Peyer's patch (tissue), 4 donors: Measurements from ENCODE around the gene AFTPH. TPM values are rescaled to one million over a fixed set of nuclear protein-coding genes. Genes with fewer than 3 reads are reported as not detected.

Source experiments
- DNase-seq, 3 donors: peaks; one replicate each; pipeline ENCODE4 v3.0.0-alpha.2; 2017 to 2019
- H3K27ac ChIP-seq, 4 donors: fragments of 200-600 bp; sonication (generic); one replicate each; pipeline ENCODE4 v1.5.1; 2016 to 2019
- H3K27me3 ChIP-seq, 2 donors: fragments of 200-600 bp; sonication (generic); one replicate each; pipeline ENCODE4 v1.5.1; 2019
- H3K36me3 ChIP-seq, 3 donors: fragments of 200-600 bp; sonication (generic); one replicate each; pipeline ENCODE4 v1.5.1; 2016 to 2019
- H3K4me1 ChIP-seq, 4 donors: fragments of 200-600 bp; sonication (generic); one replicate each; pipeline ENCODE4 v1.5.1; 2016 to 2019
- H3K4me3 ChIP-seq, 4 donors: fragments of 200-600 bp; sonication (generic); 1 replicate in 3 of 4; 2 replicates in 1 of 4; pipeline ENCODE4 v1.5.1; 2016 to 2019; ENCODE audit warnings: mild to moderate bottlenecking in 1 of 4
- H3K9me3 ChIP-seq, 4 donors: fragments of 200-600 bp; sonication (generic); one replicate each; pipeline ENCODE4 v1.5.1; 2016 to 2019; ENCODE audit warnings: mild to moderate bottlenecking in 1 of 4
- CTCF ChIP-seq, 6 experiments: fragments of 450-650 bp in 4 of 6; fragments of 200-600 bp in 2 of 6; sonication (generic) in 1 of 6; IDR thresholded peaks; one replicate each; pipeline ENCODE4 v1.5.1; 2017 to 2019; ENCODE audit warnings: antibody characterized with exemption in 6 of 6, mild to moderate bottlenecking in 3 of 6, moderate library complexity in 1 of 6
- POLR2A ChIP-seq, 2 donors: fragments of 450-650 bp; IDR thresholded peaks; one replicate each; pipeline ENCODE4 v1.5.1; 2017; ENCODE audit warnings: antibody characterized with exemption in 2 of 2, mild to moderate bottlenecking in 2 of 2, moderate library complexity in 2 of 2
- total RNA-seq, 4 donors: library from RNA; depleted of rRNA; stranded (reverse); fragments of >200 nt; gene quantifications; one replicate each; pipeline ENCODE4 v1.1.0, GENCODE V29; 2016

The AFTPH gene
- total RNA-seq, 4 donors from 2014 or later = 41.7 to 79.0 (median 69.3) TPM

- no peaks in the 10 kb centered on the region for H3K27me3 ChIP-seq
- no peaks in the 10 kb centered on the region for H3K36me3 ChIP-seq
- H3K4me3 ChIP-seq = no peak overlapping the region
- no peak for DNase-seq
- H3K27ac ChIP-seq = no peak overlapping the region
- no peak for TF ChIP-seq POLR2A (IDR thresholded peaks at IDR 0.05)
- H3K4me1 ChIP-seq = peaks cover 0 to 8% (median 0%) of the 10 kb centered on the region in 4 donors
- no peaks in the 10 kb centered on the region for H3K9me3 ChIP-seq
Measured at GRCh38 chr2:64551851-64552250, 27.7 kb downstream of the AFTPH start.

- Histone ChIP-seq H3K9me3 (no peaks in the 10 kb centered on the region), H3K4me3 (no peak overlapping the region), H3K36me3 (no peaks in the 10 kb centered on the region), H3K27me3 (no peaks in the 10 kb centered on the region), H3K4me1 (no peaks in the 10 kb centered on the region), H3K27ac (no peak overlapping the region)
- DNase-seq = no peak
- TF ChIP-seq CTCF (IDR thresholded peaks at IDR 0.05) (no peak), POLR2A (IDR thresholded peaks at IDR 0.05) (no peak)
Measured at GRCh38 chr2:64554117-64554516, 30.0 kb downstream of the AFTPH start.

- Histone ChIP-seq H3K36me3 (no peaks in the 10 kb centered on the region), H3K27me3 (no peaks in the 10 kb centered on the region), H3K27ac (no peak overlapping the region), H3K9me3 (no peaks in the 10 kb centered on the region), H3K4me3 (no peak overlapping the region), H3K4me1 (no peaks in the 10 kb centered on the region)
- DNase-seq = no peak
- TF ChIP-seq POLR2A (IDR thresholded peaks at IDR 0.05) (no peak), CTCF (IDR thresholded peaks at IDR 0.05) (no peak)
Measured at GRCh38 chr2:64558445-64559081, 34.4 kb downstream of the AFTPH start.

GRCh38 chr2:64562148-64562784 is 38.1 kb downstream of the AFTPH start:
- no peak overlapping the region for H3K4me3 ChIP-seq
- no peaks in the 10 kb centered on the region for H3K4me1 ChIP-seq
- no peaks in the 10 kb centered on the region for H3K36me3 ChIP-seq
- no peak for DNase-seq
- TF ChIP-seq POLR2A (IDR thresholded peaks at IDR 0.05) (no peak), CTCF (IDR thresholded peaks at IDR 0.05) (peak in 5 of 6 experiments; percentile 20 to 50 (median 38))
- no peak overlapping the region for H3K27ac ChIP-seq
- H3K9me3 ChIP-seq = no peaks in the 10 kb centered on the region
- H3K27me3 ChIP-seq = no peaks in the 10 kb centered on the region

- H3K9me3 ChIP-seq = no peaks in the 10 kb centered on the region
- no peaks in the 10 kb centered on the region for H3K4me1 ChIP-seq
- H3K27me3 ChIP-seq = no peaks in the 10 kb centered on the region
- peaks cover 0 to under 1% (median 0%) of the 10 kb centered on the region in 3 donors for H3K36me3 ChIP-seq
- no peak overlapping the region for H3K27ac ChIP-seq
- no peak overlapping the region for H3K4me3 ChIP-seq
- TF ChIP-seq POLR2A (IDR thresholded peaks at IDR 0.05) (no peak), CTCF (IDR thresholded peaks at IDR 0.05) (no peak)
- no peak for DNase-seq
Measured at GRCh38 chr2:64563436-64563938, 39.4 kb downstream of the AFTPH start.

GRCh38 chr2:64565949-64566710 is 42.0 kb downstream of the AFTPH start:
- peaks cover 0 to 14% (median 0%) of the 10 kb centered on the region in 3 donors for H3K36me3 ChIP-seq
- H3K27me3 ChIP-seq = no peaks in the 10 kb centered on the region

More at GRCh38 chr2:64565949-64566710, 42.0 kb downstream of the AFTPH start:
- no peaks in the 10 kb centered on the region for H3K9me3 ChIP-seq
- DNase-seq = no peak
- no peak overlapping the region for H3K27ac ChIP-seq
- no peaks in the 10 kb centered on the region for H3K4me1 ChIP-seq
- no peak overlapping the region for H3K4me3 ChIP-seq
- TF ChIP-seq POLR2A (IDR thresholded peaks at IDR 0.05) (no peak), CTCF (IDR thresholded peaks at IDR 0.05) (no peak)
